ENCODE measurements around the gene LIF. TPM values are rescaled to one million over a fixed set of nuclear protein-coding genes. Genes with fewer than 3 reads are reported as not detected.

The LIF gene
- total RNA-seq, 4 donors from 2014 or later: 4.2 to 15.3 (median 8.5) TPM

- Histone ChIP-seq H3K27ac (no peak overlapping the region), H3K4me3 (no peak overlapping the region)
- WGBS: 67% methylated on average over 2 of the region's 6 CpGs
These were observed 7.8 kb upstream of the LIF start for GRCh38 chr22:30254314-30254713.

GRCh38 chr22:30253205-30253852 is 6.8 kb upstream of the LIF start:
- no peak overlapping the region for H3K4me3 ChIP-seq
- 20% methylated on average over 10 of the region's 22 CpGs for WGBS
- peak overlapping the region; percentile 74 for H3K27ac ChIP-seq
- no peaks in the 10 kb centered on the region for H3K9me3 ChIP-seq
- peaks cover 51% of the 10 kb centered on the region for H3K4me1 ChIP-seq
- no peaks in the 10 kb centered on the region for H3K36me3 ChIP-seq
- H3K27me3 ChIP-seq: peaks cover 4% of the 10 kb centered on the region
- no peak for TF ChIP-seq POLR2AphosphoS5 (IDR thresholded peaks at IDR 0.05)
- TF ChIP-seq POLR2A (IDR thresholded peaks at IDR 0.05): no peak
- TF ChIP-seq EP300 (IDR thresholded peaks at IDR 0.05): no peak
- TF ChIP-seq CTCF (IDR thresholded peaks at IDR 0.05): no peak
- DNase-seq (ENCODE audit: low spot score in 2 of 2): peak in 1 of 2 donors; percentile 88

More at GRCh38 chr22:30254314-30254713, 7.8 kb upstream of the LIF start:
- Histone ChIP-seq H3K36me3 (no peaks in the 10 kb centered on the region), H3K9me3 (no peaks in the 10 kb centered on the region), H3K27me3 (no peaks in the 10 kb centered on the region), H3K4me1 (peaks cover 47% of the 10 kb centered on the region)
- no peak for DNase-seq (ENCODE audit: low spot score in 2 of 2)
- TF ChIP-seq POLR2A (IDR thresholded peaks at IDR 0.05) (no peak), EP300 (IDR thresholded peaks at IDR 0.05) (no peak), CTCF (IDR thresholded peaks at IDR 0.05) (no peak), POLR2AphosphoS5 (IDR thresholded peaks at IDR 0.05) (no peak)

GRCh38 chr22:30252411-30253204 is 6.0 kb upstream of the LIF start:
- no peak overlapping the region for H3K4me3 ChIP-seq
- peaks cover 4% of the 10 kb centered on the region for H3K27me3 ChIP-seq
- peak overlapping the region; percentile 74 for H3K27ac ChIP-seq
- no peaks in the 10 kb centered on the region for H3K9me3 ChIP-seq
- peaks cover 56% of the 10 kb centered on the region for H3K4me1 ChIP-seq
- 38% methylated on average over 17 of the region's 22 CpGs for WGBS
- TF ChIP-seq CTCF (IDR thresholded peaks at IDR 0.05) (no peak), POLR2AphosphoS5 (IDR thresholded peaks at IDR 0.05) (no peak), EP300 (IDR thresholded peaks at IDR 0.05) (no peak), POLR2A (IDR thresholded peaks at IDR 0.05) (no peak)
- DNase-seq (ENCODE audit: low spot score in 2 of 2): no peak
- H3K36me3 ChIP-seq: no peaks in the 10 kb centered on the region

- no peak for DNase-seq (ENCODE audit: low spot score in 2 of 2)
- 56% methylated on average over 7 of the region's 10 CpGs for WGBS
- Histone ChIP-seq H3K36me3 (no peaks in the 10 kb centered on the region), H3K27ac (peak overlapping the region; percentile 74), H3K4me1 (peaks cover 63% of the 10 kb centered on the region), H3K27me3 (peaks cover 11% of the 10 kb centered on the region), H3K4me3 (no peak overlapping the region), H3K9me3 (no peaks in the 10 kb centered on the region)
- TF ChIP-seq CTCF (IDR thresholded peaks at IDR 0.05) (no peak), POLR2AphosphoS5 (IDR thresholded peaks at IDR 0.05) (no peak), EP300 (IDR thresholded peaks at IDR 0.05) (no peak), POLR2A (IDR thresholded peaks at IDR 0.05) (no peak)
These were observed 5.2 kb upstream of the LIF start for GRCh38 chr22:30251711-30252110.

GRCh38 chr22:30250661-30251267 is 4.2 kb upstream of the LIF start:
- no peak overlapping the region for H3K27ac ChIP-seq
- H3K4me1 ChIP-seq: peaks cover 65% of the 10 kb centered on the region
- no peaks in the 10 kb centered on the region for H3K36me3 ChIP-seq
- no peaks in the 10 kb centered on the region for H3K9me3 ChIP-seq
- H3K27me3 ChIP-seq: peaks cover 13% of the 10 kb centered on the region
- no peak overlapping the region for H3K4me3 ChIP-seq
- 92% methylated on average over 4 of the region's 12 CpGs for WGBS
- DNase-seq (ENCODE audit: low spot score in 2 of 2): no peak
- TF ChIP-seq CTCF (IDR thresholded peaks at IDR 0.05) (no peak), POLR2AphosphoS5 (IDR thresholded peaks at IDR 0.05) (no peak), POLR2A (IDR thresholded peaks at IDR 0.05) (no peak), EP300 (IDR thresholded peaks at IDR 0.05) (no peak)
